ENCODE results near the gene EIF3K. TPM values are rescaled to one million over a fixed set of nuclear protein-coding genes. Genes with fewer than 3 reads are reported as not detected.

The EIF3K gene
- total RNA-seq, 2 donors from 2014 or later, result 237 to 302 TPM

GRCh38 chr19:38678891-38679494, 60.0 kb downstream of the EIF3K start:
- Histone ChIP-seq H3K4me1 (ENCODE audit: control insufficient read depth in 1 of 2, low read depth in 2 of 2) (peaks cover 60 to 98% of the 10 kb centered on the region in 2 donors), H3K27ac (peak overlapping the region; percentile 94 to 99), H3K36me3 (peaks cover 4% of the 10 kb centered on the region), H3K9me3 (no peaks in the 10 kb centered on the region), H3K4me3 (no peak overlapping the region), H3K27me3 (replicated peaks; ENCODE audit: insufficient read depth) (no peaks in the 10 kb centered on the region)
- TF ChIP-seq, protein P1, sequence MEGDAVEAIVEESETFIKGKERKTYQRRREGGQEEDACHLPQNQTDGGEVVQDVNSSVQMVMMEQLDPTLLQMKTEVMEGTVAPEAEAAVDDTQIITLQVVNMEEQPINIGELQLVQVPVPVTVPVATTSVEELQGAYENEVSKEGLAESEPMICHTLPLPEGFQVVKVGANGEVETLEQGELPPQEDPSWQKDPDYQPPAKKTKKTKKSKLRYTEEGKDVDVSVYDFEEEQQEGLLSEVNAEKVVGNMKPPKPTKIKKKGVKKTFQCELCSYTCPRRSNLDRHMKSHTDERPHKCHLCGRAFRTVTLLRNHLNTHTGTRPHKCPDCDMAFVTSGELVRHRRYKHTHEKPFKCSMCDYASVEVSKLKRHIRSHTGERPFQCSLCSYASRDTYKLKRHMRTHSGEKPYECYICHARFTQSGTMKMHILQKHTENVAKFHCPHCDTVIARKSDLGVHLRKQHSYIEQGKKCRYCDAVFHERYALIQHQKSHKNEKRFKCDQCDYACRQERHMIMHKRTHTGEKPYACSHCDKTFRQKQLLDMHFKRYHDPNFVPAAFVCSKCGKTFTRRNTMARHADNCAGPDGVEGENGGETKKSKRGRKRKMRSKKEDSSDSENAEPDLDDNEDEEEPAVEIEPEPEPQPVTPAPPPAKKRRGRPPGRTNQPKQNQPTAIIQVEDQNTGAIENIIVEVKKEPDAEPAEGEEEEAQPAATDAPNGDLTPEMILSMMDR (IDR thresholded peaks at IDR 0.05), result no peak
- DNase-seq (ENCODE audit: low spot score), result no peak
- ATAC-seq (ENCODE audit: insufficient number of reproducible peaks, low FRiP score, low read depth), result no peak

DNA sequence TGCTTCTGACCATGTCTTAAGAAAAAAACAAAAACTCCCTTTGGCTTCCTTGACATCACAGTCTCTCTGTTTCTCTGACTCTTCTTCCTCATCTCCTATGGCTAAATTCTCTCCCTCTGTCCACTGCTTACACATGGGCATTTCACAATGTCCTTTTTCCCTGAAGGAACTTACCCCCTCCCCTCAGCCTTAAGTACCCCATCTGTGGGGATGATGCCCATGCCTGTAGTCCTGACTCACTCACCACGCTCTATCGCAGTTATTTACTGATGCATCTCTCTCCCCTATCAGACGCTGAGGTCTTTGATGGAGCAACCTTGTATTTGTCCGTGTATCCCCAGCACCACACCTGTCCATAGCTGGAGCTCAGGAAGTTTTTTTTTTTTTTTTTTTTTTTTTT, 60.9 kb downstream of the EIF3K start:
- Histone ChIP-seq H3K27me3 (replicated peaks; ENCODE audit: insufficient read depth) (no peaks in the 10 kb centered on the region), H3K4me3 (no peak overlapping the region), H3K36me3 (peaks cover 4% of the 10 kb centered on the region), H3K27ac (peak overlapping the region; percentile 94 to 99), H3K4me1 (ENCODE audit: control insufficient read depth in 1 of 2, low read depth in 2 of 2) (peaks cover 60 to 98% of the 10 kb centered on the region in 2 donors), H3K9me3 (no peaks in the 10 kb centered on the region)
- DNase-seq (ENCODE audit: low spot score) (no peak), ATAC-seq (ENCODE audit: insufficient number of reproducible peaks, low FRiP score, low read depth) (no peak)
- TF ChIP-seq, protein P1 (IDR thresholded peaks at IDR 0.05), result no peak

DNA sequence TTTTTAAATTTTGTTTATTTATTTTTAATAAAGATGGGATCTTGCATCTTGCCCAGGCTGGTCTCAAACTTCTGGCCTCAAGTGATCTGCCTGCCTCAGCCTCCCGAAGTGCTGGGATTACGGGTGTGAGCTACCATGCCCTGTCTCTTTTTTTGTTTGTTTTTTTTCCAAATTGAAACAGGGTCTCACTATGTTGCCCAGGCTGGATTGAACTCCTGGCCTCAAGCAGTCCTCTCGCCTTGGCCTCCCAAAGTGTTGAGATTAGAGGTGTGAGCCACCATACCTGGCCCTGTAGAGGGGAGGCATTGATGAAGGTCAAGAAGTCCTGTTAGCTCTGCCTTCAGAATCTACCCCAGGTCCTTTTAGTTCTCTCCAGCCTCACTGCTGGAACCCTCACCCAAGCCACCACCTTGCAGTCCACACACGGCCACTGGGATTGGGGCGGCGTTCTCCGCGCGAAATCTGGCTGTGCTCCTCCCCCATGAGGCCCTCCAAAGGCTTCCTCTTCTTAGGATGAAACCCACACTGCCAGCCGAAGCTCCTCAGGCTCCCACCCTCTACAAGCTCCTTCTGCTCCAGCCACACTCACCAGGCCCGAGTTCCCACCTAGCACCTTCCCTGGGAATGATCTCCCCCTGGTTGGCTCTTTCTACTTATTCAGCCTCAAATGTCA, 63.3 kb downstream of the EIF3K start:
- peaks cover 4% of the 10 kb centered on the region for H3K36me3 ChIP-seq
- peaks cover 60 to 98% of the 10 kb centered on the region in 2 donors for H3K4me1 ChIP-seq (ENCODE audit: control insufficient read depth in 1 of 2, low read depth in 2 of 2)
- no peak for ATAC-seq (ENCODE audit: insufficient number of reproducible peaks, low FRiP score, low read depth)
- H3K9me3 ChIP-seq, result no peaks in the 10 kb centered on the region
- TF ChIP-seq, protein P1 (IDR thresholded peaks at IDR 0.05), result no peak
- H3K27me3 ChIP-seq (replicated peaks; ENCODE audit: insufficient read depth), result no peaks in the 10 kb centered on the region
- no peak overlapping the region for H3K4me3 ChIP-seq
- H3K27ac ChIP-seq, result peak overlapping the region; percentile 99 to 100
- no peak for DNase-seq (ENCODE audit: low spot score)

DNA sequence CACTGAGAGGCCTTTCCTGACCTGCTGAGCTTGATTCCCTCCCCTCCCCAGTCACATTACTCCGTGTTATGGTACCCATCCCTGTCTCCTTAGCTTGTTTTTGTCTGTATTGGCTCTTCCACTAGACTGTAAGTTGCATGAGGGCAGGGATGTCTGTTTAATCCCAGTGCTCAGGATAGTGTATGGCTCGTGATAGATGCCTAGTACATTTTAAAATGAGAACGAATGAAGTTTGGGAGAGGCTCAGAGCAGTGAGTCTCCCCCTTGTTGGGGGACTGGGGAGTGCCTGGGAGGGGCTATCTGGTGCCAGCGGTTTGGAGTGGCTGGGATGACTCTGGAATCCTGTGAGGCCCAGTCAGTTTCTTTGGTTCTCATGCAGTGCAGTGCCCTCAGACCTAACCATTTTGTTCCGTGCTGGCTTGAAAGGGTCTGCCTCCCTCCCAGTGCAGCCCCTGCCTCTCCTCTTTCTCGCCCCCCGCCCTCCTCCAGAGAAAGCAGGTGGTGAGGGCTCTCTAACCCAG, 63.9 kb downstream of the EIF3K start:
- Histone ChIP-seq H3K36me3 (peaks cover 1% of the 10 kb centered on the region), H3K4me1 (ENCODE audit: control insufficient read depth in 1 of 2, low read depth in 2 of 2) (peaks cover 64 to 98% of the 10 kb centered on the region in 2 donors), H3K9me3 (no peaks in the 10 kb centered on the region), H3K27ac (peak overlapping the region; percentile 99 to 100), H3K4me3 (peak overlapping the region; percentile 24), H3K27me3 (replicated peaks; ENCODE audit: insufficient read depth) (no peaks in the 10 kb centered on the region)
- TF ChIP-seq, protein P1 (IDR thresholded peaks at IDR 0.05), result no peak
- DNase-seq (ENCODE audit: low spot score), result no peak
- ATAC-seq (ENCODE audit: insufficient number of reproducible peaks, low FRiP score, low read depth), result no peak

GRCh38 chr19:38683393-38684077, 64.5 kb downstream of the EIF3K start:
- ATAC-seq (ENCODE audit: insufficient number of reproducible peaks, low FRiP score, low read depth) (peak; percentile 14), DNase-seq (ENCODE audit: low spot score) (no peak)
- Histone ChIP-seq H3K4me1 (ENCODE audit: control insufficient read depth in 1 of 2, low read depth in 2 of 2) (peaks cover 70 to 98% of the 10 kb centered on the region in 2 donors), H3K9me3 (no peaks in the 10 kb centered on the region), H3K27ac (peak overlapping the region; percentile 99 to 100), H3K36me3 (no peaks in the 10 kb centered on the region), H3K4me3 (peak overlapping the region; percentile 24), H3K27me3 (replicated peaks; ENCODE audit: insufficient read depth) (no peaks in the 10 kb centered on the region)
- TF ChIP-seq, protein P1 (IDR thresholded peaks at IDR 0.05), result no peak

Measured in thoracic aorta (tissue), 2 donors.